Testis (tissue), 3 donors: ENCODE results near the gene GRIN2C. TPM values are rescaled to one million over a fixed set of nuclear protein-coding genes. Genes with fewer than 3 reads are reported as not detected.
A peak's percentile ranks its signal among the peaks of the same experiment; 100 is the strongest.

Source experiments
- DNase-seq: peaks from one replicate; pipeline ENCODE4 v3.0.0-alpha.2; 2019
- H3K27ac ChIP-seq, 2 donors: fragments of 200-600 bp; sonication (generic); one replicate each; pipeline ENCODE4 v1.5.1; 2019
- H3K27me3 ChIP-seq: fragments of 200-600 bp; sonication (generic); one replicate; pipeline ENCODE4 v1.5.1; 2019
- H3K36me3 ChIP-seq: fragments of 200-600 bp; sonication (generic); one replicate; pipeline ENCODE4 v1.5.1; 2017; ENCODE audit warnings: low read depth; ENCODE audit errors: missing control alignments
- H3K4me1 ChIP-seq: fragments of 200-600 bp; sonication (generic); one replicate; pipeline ENCODE4 v1.5.1; 2019
- H3K4me3 ChIP-seq, 2 donors: fragments of 200-600 bp; sonication (generic); one replicate each; pipeline ENCODE4 v1.5.1; 2017 to 2019
- H3K9me3 ChIP-seq: fragments of 200-600 bp; sonication (generic); one replicate; pipeline ENCODE4 v1.5.1; 2017
- CTCF ChIP-seq, 3 experiments: fragments of 450-650 bp in 2 of 3; fragments of 200-600 bp in 1 of 3; sonication (generic) in 1 of 3; IDR thresholded peaks; one replicate each; pipeline ENCODE4 v1.5.1; 2016 to 2019; ENCODE audit warnings: antibody characterized with exemption in 3 of 3, mild to moderate bottlenecking in 2 of 3, moderate library complexity in 1 of 3
- POLR2A ChIP-seq: fragments of 450-650 bp; IDR thresholded peaks from one replicate; pipeline ENCODE4 v1.6.1; 2017; ENCODE audit warnings: antibody characterized with exemption, mild to moderate bottlenecking, moderate library complexity
- WGBS, 2 donors: methylation state at CpG; one replicate each; pipeline ENCODE4 v1.1.5; 2018; 5-methylcytosine and 5-hydroxymethylcytosine counted together
- intact Hi-C: fragments of 100-400 bp; cut with DNase I; formaldehyde crosslinking; loops from one replicate; pipeline ENCODE4 v1.15.1; 2023; ENCODE audit warnings: low total_unique reads
- polyA plus RNA-seq: library from polyadenylated mRNA; stranded (reverse); fragments of 350-450 nt; fragmentation: Illumina TruSeq; extraction: RNeasy Lipid Tissue Mini Kit (QIAGEN cat#74804); gene quantifications from one replicate; pipeline ENCODE4 v1.2.3, GENCODE V29; 2014; ENCODE audit warnings: low read depth, low replicate concordance; ENCODE audit not compliant: insufficient read depth
- total RNA-seq, 2 donors: library from RNA; depleted of rRNA; stranded (reverse); fragments of >200 nt; gene quantifications; one replicate each; pipeline ENCODE4 v1.2.3, GENCODE V29; 2016

Gene GRIN2C
- total and polyA plus RNA-seq, 3 donors from 2014 or later = 7.7 to 20.8 (median 20.1) TPM

GRCh38 chr17:74863420-74864296, 4.0 kb upstream of the GRIN2C start:
- TF ChIP-seq POLR2A = no peak
- TF ChIP-seq CTCF (IDR thresholded peaks at IDR 0.05) = no peak
- 88 to 89% methylated on average over 15 to 25 of the region's 25 CpGs for WGBS, 2 donors
- H3K4me3 ChIP-seq = no peak overlapping the region
- no peak for DNase-seq
- intact Hi-C loops = loop anchor here (5.0 kb wide), 1 partner anchor 66 kb away; no protein-coding TSS in a partner anchor
- peaks cover 26% of the 10 kb centered on the region for H3K4me1 ChIP-seq
- H3K27me3 ChIP-seq = no peaks in the 10 kb centered on the region
- H3K27ac ChIP-seq = no peak overlapping the region
- H3K9me3 ChIP-seq = no peaks in the 10 kb centered on the region
- H3K36me3 ChIP-seq = no peaks in the 10 kb centered on the region

- H3K27me3 ChIP-seq = no peaks in the 10 kb centered on the region
- H3K36me3 ChIP-seq = no peaks in the 10 kb centered on the region
- H3K9me3 ChIP-seq = no peaks in the 10 kb centered on the region
- TF ChIP-seq POLR2A (no peak), CTCF (IDR thresholded peaks at IDR 0.05) (no peak)
- H3K4me3 ChIP-seq = no peak overlapping the region
- peaks cover 19% of the 10 kb centered on the region for H3K4me1 ChIP-seq
- intact Hi-C loops = loop anchor here (5.0 kb wide), 1 partner anchor 66 kb away; no protein-coding TSS in a partner anchor
- no peak overlapping the region for H3K27ac ChIP-seq
- no peak for DNase-seq
- 78 to 82% methylated on average over 2 to 6 of the region's 6 CpGs for WGBS, 2 donors
Measured at GRCh38 chr17:74862919-74863318, 3.2 kb upstream of the GRIN2C start.

- H3K27me3 ChIP-seq = no peaks in the 10 kb centered on the region
- H3K36me3 ChIP-seq = no peaks in the 10 kb centered on the region
- TF ChIP-seq POLR2A (no peak), CTCF (IDR thresholded peaks at IDR 0.05) (peak; percentile 13 to 54 (median 52))
- peak; percentile 53 for DNase-seq
- peak overlapping the region in 1 of 2 donors; percentile 9 for H3K4me3 ChIP-seq
- peaks cover 13% of the 10 kb centered on the region for H3K4me1 ChIP-seq
- no peak overlapping the region for H3K27ac ChIP-seq
- intact Hi-C loops = loop anchor here (5.0 kb wide), 1 partner anchor 65 kb away; no protein-coding TSS in a partner anchor
- WGBS, 2 donors = 41% methylated on average over 25 of the region's 25 CpGs
- H3K9me3 ChIP-seq = no peaks in the 10 kb centered on the region
Measured at GRCh38 chr17:74862108-74862901, 2.6 kb upstream of the GRIN2C start.

- TF ChIP-seq POLR2A (no peak), CTCF (IDR thresholded peaks at IDR 0.05) (no peak)
- Histone ChIP-seq H3K9me3 (no peaks in the 10 kb centered on the region), H3K4me3 (peak overlapping the region in 1 of 2 donors; percentile 9), H3K27ac (no peak overlapping the region), H3K27me3 (no peaks in the 10 kb centered on the region), H3K4me1 (peaks cover 12% of the 10 kb centered on the region), H3K36me3 (no peaks in the 10 kb centered on the region)
- no peak for DNase-seq
- intact Hi-C loops = loop anchor here (5.0 kb wide), 1 partner anchor 64 kb away; no protein-coding TSS in a partner anchor
- WGBS, 2 donors = 14 to 17% methylated on average over 15 to 29 of the region's 36 CpGs
Measured at GRCh38 chr17:74861662-74862107, 2.0 kb upstream of the GRIN2C start.
